Measurements from ENCODE around the gene TMEM198. TPM values are rescaled to one million over a fixed set of nuclear protein-coding genes. Genes with fewer than 3 reads are reported as not detected.

Gene TMEM198
- total RNA-seq, 1 donor from 2014 or later = 2.5 TPM

- Histone ChIP-seq H3K4me3 (no peak overlapping the region), H3K27ac (replicated peaks) (peak overlapping the region; percentile 93), H3K36me3 (peaks cover 32% of the 10 kb centered on the region), H3K9me3 (replicated peaks) (no peaks in the 10 kb centered on the region), H3K4me1 (peaks cover 56% of the 10 kb centered on the region), H3K27me3 (ENCODE audit: low read depth) (peaks cover 55% of the 10 kb centered on the region)
- TF ChIP-seq CTCF (IDR thresholded peaks at IDR 0.05; ENCODE audit: borderline replicate concordance) = no peak
- DNase-seq = no peak
- intact Hi-C loops (cut with micrococcal nuclease) = no loop called here
These were observed 2.9 kb upstream of the TMEM198 start for GRCh38 chr2:219540784-219541504.

DNA sequence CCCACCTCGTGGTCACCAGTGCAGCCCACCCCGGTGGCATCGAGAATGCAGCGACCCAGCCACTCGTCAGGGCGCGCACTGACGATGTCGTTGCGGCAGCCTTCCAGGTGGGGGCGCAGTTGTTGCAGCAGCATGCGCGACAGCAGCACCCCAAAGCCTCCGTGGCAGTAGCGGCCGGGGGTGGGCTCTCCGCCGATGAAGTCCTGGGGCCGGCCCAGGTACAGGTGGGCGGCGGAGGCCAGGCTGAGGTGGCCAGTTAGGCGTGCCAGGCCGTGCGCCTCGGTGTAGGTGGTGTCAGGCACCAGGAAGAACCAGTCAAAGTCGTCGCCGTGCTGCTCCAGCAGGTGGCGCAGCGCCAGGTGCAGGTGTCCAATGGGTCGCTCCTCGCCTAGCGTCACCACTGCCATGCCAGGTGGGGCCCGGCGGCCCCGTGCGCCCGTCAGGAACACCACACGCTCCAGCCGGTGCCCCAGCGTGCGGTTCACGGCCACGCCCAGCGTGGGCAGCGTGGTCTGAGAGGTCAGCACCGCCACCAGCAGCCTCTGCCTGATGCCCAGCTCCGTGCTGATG is 2.1 kb upstream of the TMEM198 start:
- peaks cover 56% of the 10 kb centered on the region for H3K4me1 ChIP-seq

GRCh38 chr2:219542931-219543595 is 765 bp upstream of the TMEM198 start:
- peak; percentile 33 for DNase-seq
- H3K4me3 ChIP-seq = peak overlapping the region; percentile 80
- H3K36me3 ChIP-seq = peaks cover 32% of the 10 kb centered on the region
- H3K4me1 ChIP-seq = peaks cover 49% of the 10 kb centered on the region
- peak overlapping the region; percentile 93 for H3K27ac ChIP-seq (replicated peaks)
- no peak for TF ChIP-seq CTCF (IDR thresholded peaks at IDR 0.05; ENCODE audit: borderline replicate concordance)
- no peaks in the 10 kb centered on the region for H3K9me3 ChIP-seq (replicated peaks)
- H3K27me3 ChIP-seq (ENCODE audit: low read depth) = peaks cover 49% of the 10 kb centered on the region
- intact Hi-C loops (cut with micrococcal nuclease) = no loop called here

More for the DNA sequence above, 2.1 kb upstream of the TMEM198 start:
- Histone ChIP-seq H3K27ac (replicated peaks) (peak overlapping the region; percentile 93), H3K27me3 (ENCODE audit: low read depth) (peaks cover 52% of the 10 kb centered on the region), H3K9me3 (replicated peaks) (no peaks in the 10 kb centered on the region), H3K36me3 (peaks cover 32% of the 10 kb centered on the region), H3K4me3 (peak overlapping the region; percentile 80)
- intact Hi-C loops (cut with micrococcal nuclease) = no loop called here
- TF ChIP-seq CTCF (IDR thresholded peaks at IDR 0.05; ENCODE audit: borderline replicate concordance) = peak; percentile 85
- peak; percentile 76 for DNase-seq

- H3K9me3 ChIP-seq (replicated peaks) = no peaks in the 10 kb centered on the region
- intact Hi-C loops (cut with micrococcal nuclease) = no loop called here
- TF ChIP-seq CTCF (IDR thresholded peaks at IDR 0.05; ENCODE audit: borderline replicate concordance) = no peak
- peaks cover 22% of the 10 kb centered on the region for H3K36me3 ChIP-seq
- no peak for DNase-seq
- peak overlapping the region; percentile 80 for H3K4me3 ChIP-seq
- peak overlapping the region; percentile 93 for H3K27ac ChIP-seq (replicated peaks)
- H3K4me1 ChIP-seq = peaks cover 37% of the 10 kb centered on the region
- H3K27me3 ChIP-seq (ENCODE audit: low read depth) = peaks cover 38% of the 10 kb centered on the region
These were observed 739 bp downstream of the TMEM198 start for GRCh38 chr2:219544567-219544966.

GRCh38 chr2:219545295-219545942 is 1.6 kb downstream of the TMEM198 start:
- Histone ChIP-seq H3K4me1 (peaks cover 37% of the 10 kb centered on the region), H3K9me3 (replicated peaks) (no peaks in the 10 kb centered on the region), H3K4me3 (no peak overlapping the region), H3K36me3 (peaks cover 13% of the 10 kb centered on the region), H3K27ac (replicated peaks) (no peak overlapping the region), H3K27me3 (ENCODE audit: low read depth) (peaks cover 35% of the 10 kb centered on the region)
- DNase-seq = no peak
- intact Hi-C loops (cut with micrococcal nuclease) = no loop called here
- TF ChIP-seq CTCF (IDR thresholded peaks at IDR 0.05; ENCODE audit: borderline replicate concordance) = no peak
